DMS114 treated with DMSO at 0.1 percent for 48 hours (cell line): ENCODE measurements around the gene GPR139.

Source experiments
- DNase-seq: peaks from one replicate; lab custom pipeline; 2025; ENCODE audit not compliant: unreplicated experiment; lab: John Stamatoyannopoulos, UW

Gene GPR139

GRCh38 chr16:20073203-20074098 lies at the start of gene GPR139:
GPR139 (minus strand) TSS chr16:20073890; CDS start chr16:20073616, 274 bp downstream.
- DNase-seq: no peak

GRCh38 chr16:20122011-20122410 lies 48.3 kb upstream of the GPR139 start:
- no peak for DNase-seq

- no peak for DNase-seq
These were observed 40.7 kb upstream of the GPR139 start for GRCh38 chr16:20114356-20114755.

- no peak for DNase-seq
These were observed 37.5 kb upstream of the GPR139 start for GRCh38 chr16:20111143-20111542.

- no peak for DNase-seq
These were observed 33.4 kb upstream of the GPR139 start for GRCh38 chr16:20107083-20107482.

- DNase-seq: no peak
These were observed 31.0 kb upstream of the GPR139 start for GRCh38 chr16:20104563-20105183.

- DNase-seq: no peak
These were observed 28.8 kb upstream of the GPR139 start for GRCh38 chr16:20102521-20102920.

- no peak for DNase-seq
These were observed 28.3 kb upstream of the GPR139 start for GRCh38 chr16:20102021-20102420.

- DNase-seq: no peak
These were observed 25.7 kb upstream of the GPR139 start for GRCh38 chr16:20099375-20099774.

GRCh38 chr16:20094157-20094556 lies 20.5 kb upstream of the GPR139 start:
- no peak for DNase-seq

GRCh38 chr16:20089246-20089965 lies 15.7 kb upstream of the GPR139 start:
- no peak for DNase-seq

GRCh38 chr16:20084624-20085226 lies 11.0 kb upstream of the GPR139 start:
- DNase-seq: no peak

GRCh38 chr16:20079106-20079505 lies 5.4 kb upstream of the GPR139 start:
- no peak for DNase-seq

- DNase-seq: no peak
These were observed 1.6 kb upstream of the GPR139 start for GRCh38 chr16:20075243-20075642.

- DNase-seq: no peak
These were observed 655 bp upstream of the GPR139 start for GRCh38 chr16:20074099-20074991.

- no peak for DNase-seq
These were observed 852 bp downstream of the GPR139 start for GRCh38 chr16:20072874-20073202.

- DNase-seq: no peak
These were observed 1.4 kb downstream of the GPR139 start for GRCh38 chr16:20072146-20072873.

GRCh38 chr16:20064931-20065330 lies 8.8 kb downstream of the GPR139 start:
- no peak for DNase-seq

GRCh38 chr16:20064520-20064919 lies 9.2 kb downstream of the GPR139 start:
- no peak for DNase-seq

GRCh38 chr16:20061132-20061531 lies 12.6 kb downstream of the GPR139 start:
- no peak for DNase-seq
